Upper lobe of left lung (tissue), 6 donors: ENCODE results near the gene HLA-B. TPM values are rescaled to one million over a fixed set of nuclear protein-coding genes. Genes with fewer than 3 reads are reported as not detected.

Experiments
- ATAC-seq, 2 donors: fragments of 200-7000 bp; cut with Tn5 transposase; one replicate each; pipeline ENCODE4 v1.9.1; 2022; ENCODE audit warnings: mild to moderate bottlenecking in 2 of 2, moderate library complexity in 2 of 2; ENCODE audit not compliant: low FRiP score in 2 of 2
- DNase-seq, 2 donors: peaks; one replicate each; pipeline ENCODE4 v3.0.0-alpha.2; 2019 to 2020
- H3K27ac ChIP-seq, 4 donors: fragments of 200-600 bp; sonication (generic); one replicate each; pipeline ENCODE4 v1.5.1; 2016 to 2019
- H3K27me3 ChIP-seq, 4 donors: fragments of 200-600 bp; sonication (generic); one replicate each; pipeline ENCODE4 v1.5.1; 2017 to 2019
- H3K36me3 ChIP-seq, 4 donors: fragments of 200-600 bp; sonication (generic); one replicate each; pipeline ENCODE4 v1.5.1; 2016 to 2019
- H3K4me1 ChIP-seq, 4 donors: fragments of 200-600 bp; sonication (generic); one replicate each; pipeline ENCODE4 v1.5.1; 2018 to 2019
- H3K4me3 ChIP-seq, 4 donors: fragments of 200-600 bp; sonication (generic); one replicate each; pipeline ENCODE4 v1.5.1; 2017 to 2019; ENCODE audit warnings: mild to moderate bottlenecking in 2 of 4, moderate library complexity in 1 of 4
- H3K9me3 ChIP-seq, 4 donors: fragments of 200-600 bp; sonication (generic); one replicate each; pipeline ENCODE4 v1.5.1; 2018 to 2019
- EP300 ChIP-seq, 4 donors: sonication (generic); formaldehyde crosslinking; IDR thresholded peaks; one replicate each; pipeline ENCODE4 v1.5.1; 2017; ENCODE audit warnings: antibody characterized with exemption in 4 of 4, control low read depth in 2 of 4
- POLR2A ChIP-seq, 4 donors: fragments of 450-650 bp; IDR thresholded peaks; one replicate each; pipeline ENCODE4 v1.5.1; 2016 to 2017; ENCODE audit warnings: antibody characterized with exemption in 4 of 4, mild to moderate bottlenecking in 2 of 4
- POLR2AphosphoS5 ChIP-seq, 2 donors: sonication (generic); formaldehyde crosslinking; IDR thresholded peaks; one replicate each; pipeline ENCODE4 v1.5.1; 2017; ENCODE audit warnings: antibody characterized with exemption in 2 of 2
- WGBS, 2 donors: methylation state at CpG; one replicate each; pipeline ENCODE4 v1.1.5; 2017 to 2018; 5-methylcytosine and 5-hydroxymethylcytosine counted together
- total RNA-seq, 6 donors: library from RNA; depleted of rRNA in 4 of 6; stranded (reverse); fragments of >200 nt in 4 of 6; gene quantifications; one replicate each; pipeline versions ENCODE4 v1.1.0 to v1.2.1, GENCODE V29; 2016 to 2021
- TF ChIP-seq, protein P1 (sequence below), 6 experiments: fragments of 450-650 bp in 4 of 6; fragments of 200-600 bp in 2 of 6; sonication (generic) in 2 of 6; IDR thresholded peaks; one replicate each; pipeline ENCODE4 v1.5.1; 2016 to 2019; ENCODE audit warnings: antibody characterized with exemption in 6 of 6
- donor health status: DM: no; HTN: no; CAD: no; lungs with moderate emphysema.
- donor health status: DM: no; HTN: yes; CAD: no; lungs with severe emphysema.

The HLA-B gene
- total RNA-seq, 6 donors from 2014 or later = 1,716 to 2,968 (median 2,484) TPM

GRCh38 chr6:31379850-31380249, 22.9 kb upstream of the HLA-B start:
- H3K4me1 ChIP-seq = no peaks in the 10 kb centered on the region
- no peak for DNase-seq
- no peak for ATAC-seq
- H3K4me3 ChIP-seq = no peak overlapping the region
- no peaks in the 10 kb centered on the region for H3K27me3 ChIP-seq
- 38 to 46% methylated on average over 10 of the region's 10 CpGs for WGBS, 2 donors
- no peaks in the 10 kb centered on the region for H3K36me3 ChIP-seq
- no peaks in the 10 kb centered on the region for H3K9me3 ChIP-seq
- TF ChIP-seq EP300 (IDR thresholded peaks at IDR 0.05) = no peak
- TF ChIP-seq, protein P1, sequence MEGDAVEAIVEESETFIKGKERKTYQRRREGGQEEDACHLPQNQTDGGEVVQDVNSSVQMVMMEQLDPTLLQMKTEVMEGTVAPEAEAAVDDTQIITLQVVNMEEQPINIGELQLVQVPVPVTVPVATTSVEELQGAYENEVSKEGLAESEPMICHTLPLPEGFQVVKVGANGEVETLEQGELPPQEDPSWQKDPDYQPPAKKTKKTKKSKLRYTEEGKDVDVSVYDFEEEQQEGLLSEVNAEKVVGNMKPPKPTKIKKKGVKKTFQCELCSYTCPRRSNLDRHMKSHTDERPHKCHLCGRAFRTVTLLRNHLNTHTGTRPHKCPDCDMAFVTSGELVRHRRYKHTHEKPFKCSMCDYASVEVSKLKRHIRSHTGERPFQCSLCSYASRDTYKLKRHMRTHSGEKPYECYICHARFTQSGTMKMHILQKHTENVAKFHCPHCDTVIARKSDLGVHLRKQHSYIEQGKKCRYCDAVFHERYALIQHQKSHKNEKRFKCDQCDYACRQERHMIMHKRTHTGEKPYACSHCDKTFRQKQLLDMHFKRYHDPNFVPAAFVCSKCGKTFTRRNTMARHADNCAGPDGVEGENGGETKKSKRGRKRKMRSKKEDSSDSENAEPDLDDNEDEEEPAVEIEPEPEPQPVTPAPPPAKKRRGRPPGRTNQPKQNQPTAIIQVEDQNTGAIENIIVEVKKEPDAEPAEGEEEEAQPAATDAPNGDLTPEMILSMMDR (IDR thresholded peaks at IDR 0.05) = no peak
- no peak for TF ChIP-seq POLR2AphosphoS5 (IDR thresholded peaks at IDR 0.05)
- TF ChIP-seq POLR2A (IDR thresholded peaks at IDR 0.05) = no peak
- H3K27ac ChIP-seq = no peak overlapping the region

- Histone ChIP-seq H3K9me3 (no peaks in the 10 kb centered on the region), H3K27me3 (no peaks in the 10 kb centered on the region), H3K27ac (no peak overlapping the region), H3K4me3 (no peak overlapping the region), H3K36me3 (no peaks in the 10 kb centered on the region), H3K4me1 (no peaks in the 10 kb centered on the region)
- DNase-seq (peak in 1 of 2 donors; percentile 5), ATAC-seq (peak in 1 of 2 donors; percentile 21)
- TF ChIP-seq POLR2AphosphoS5 (IDR thresholded peaks at IDR 0.05) (no peak), EP300 (IDR thresholded peaks at IDR 0.05) (no peak), POLR2A (IDR thresholded peaks at IDR 0.05) (no peak)
- TF ChIP-seq, protein P1 (IDR thresholded peaks at IDR 0.05) = no peak
- 72 to 81% methylated on average over 6 of the region's 6 CpGs for WGBS, 2 donors
These were observed 21.7 kb upstream of the HLA-B start for GRCh38 chr6:31378721-31379103.

GRCh38 chr6:31378062-31378720, 21.2 kb upstream of the HLA-B start:
- no peaks in the 10 kb centered on the region for H3K4me1 ChIP-seq
- DNase-seq (peak in 1 of 2 donors; percentile 14), ATAC-seq (peak in 1 of 2 donors; percentile 32)
- no peaks in the 10 kb centered on the region for H3K9me3 ChIP-seq
- TF ChIP-seq POLR2AphosphoS5 (IDR thresholded peaks at IDR 0.05) = no peak
- no peak for TF ChIP-seq POLR2A (IDR thresholded peaks at IDR 0.05)
- TF ChIP-seq, protein P1 (IDR thresholded peaks at IDR 0.05) = no peak
- no peak for TF ChIP-seq EP300 (IDR thresholded peaks at IDR 0.05)
- 68 to 84% methylated on average over 8 to 9 of the region's 9 CpGs for WGBS, 2 donors
- no peaks in the 10 kb centered on the region for H3K36me3 ChIP-seq
- no peaks in the 10 kb centered on the region for H3K27me3 ChIP-seq
- H3K27ac ChIP-seq = no peak overlapping the region
- H3K4me3 ChIP-seq = no peak overlapping the region

DNA sequence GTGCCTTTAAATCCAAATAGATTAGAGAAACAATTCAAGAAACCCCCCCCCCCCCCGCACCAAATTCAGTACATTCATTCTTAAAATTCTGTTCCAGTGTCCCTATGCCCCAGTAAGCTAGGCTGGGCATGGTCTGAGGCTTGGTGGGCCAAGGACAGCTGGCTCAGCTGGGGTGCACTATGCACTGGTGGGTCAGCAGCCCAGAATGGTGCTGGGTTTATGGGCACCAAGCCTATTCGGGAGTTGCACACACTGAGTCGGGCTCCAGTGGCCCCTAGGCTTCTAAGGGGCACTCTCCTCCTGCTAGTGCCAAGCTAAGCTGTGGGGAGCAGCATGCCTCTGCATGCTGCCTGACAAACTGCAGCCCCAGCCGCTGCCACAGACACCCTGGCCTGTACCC, 20.1 kb upstream of the HLA-B start:
- no peak for DNase-seq
- Histone ChIP-seq H3K4me1 (no peaks in the 10 kb centered on the region), H3K27me3 (no peaks in the 10 kb centered on the region), H3K27ac (no peak overlapping the region), H3K36me3 (no peaks in the 10 kb centered on the region), H3K4me3 (no peak overlapping the region), H3K9me3 (no peaks in the 10 kb centered on the region)
- TF ChIP-seq, protein P1 (IDR thresholded peaks at IDR 0.05) = no peak
- WGBS, 2 donors = 80 to 83% methylated on average over 1 to 2 of the region's 4 CpGs
- ATAC-seq = peak in 1 of 2 donors; percentile 28

- H3K9me3 ChIP-seq = no peaks in the 10 kb centered on the region
- ATAC-seq (no peak), DNase-seq (no peak)
- no peaks in the 10 kb centered on the region for H3K36me3 ChIP-seq
- TF ChIP-seq POLR2AphosphoS5 (IDR thresholded peaks at IDR 0.05) (no peak), EP300 (IDR thresholded peaks at IDR 0.05) (no peak), POLR2A (IDR thresholded peaks at IDR 0.05) (no peak)
- TF ChIP-seq, protein P1 (IDR thresholded peaks at IDR 0.05) = no peak
- no peaks in the 10 kb centered on the region for H3K27me3 ChIP-seq
- H3K4me3 ChIP-seq = no peak overlapping the region
- H3K27ac ChIP-seq = no peak overlapping the region
- no peaks in the 10 kb centered on the region for H3K4me1 ChIP-seq
These were observed 18.7 kb upstream of the HLA-B start for GRCh38 chr6:31375699-31376098.
